ENCODE measurements around the gene RTP5. TPM values are rescaled to one million over a fixed set of nuclear protein-coding genes. Genes with fewer than 3 reads are reported as not detected.
"Not testable (repeated sequence)": the region's sequence is repeated elsewhere in the genome, so short reads cannot be mapped to it uniquely, and the experiment has no call there.

Gene RTP5
- total RNA-seq, 3 donors from 2014 or later, result 0.15 TPM; not detected in 2

- DNase-seq (ENCODE audit: low spot score in 2 of 2), result peak in 1 of 2 donors; percentile 10
- Histone ChIP-seq H3K4me3 (no peak overlapping the region), H3K27me3 (no peaks in the 10 kb centered on the region), H3K4me1 (no peaks in the 10 kb centered on the region), H3K9me3 (no peaks in the 10 kb centered on the region), H3K27ac (no peak overlapping the region), H3K36me3 (no peaks in the 10 kb centered on the region)
- no peak for TF ChIP-seq CTCF (IDR thresholded peaks at IDR 0.05)
- TF ChIP-seq POLR2AphosphoS5 (IDR thresholded peaks at IDR 0.05), result no peak
- no peak for TF ChIP-seq POLR2A (IDR thresholded peaks at IDR 0.05)
- intact Hi-C loops (cut with DNase I; ENCODE audit: low total_unique reads), result no loop called here
These were observed 37.5 kb downstream of the RTP5 start for GRCh38 chr2:241906826-241907570.

- H3K4me3 ChIP-seq; intact Hi-C loops (cut with DNase I; ENCODE audit: low total_unique reads); H3K4me1 ChIP-seq; H3K27ac ChIP-seq; H3K27me3 ChIP-seq; H3K36me3 ChIP-seq; H3K9me3 ChIP-seq: not testable (repeated sequence)
- DNase-seq (ENCODE audit: low spot score in 2 of 2), result peak in 1 of 2 donors; percentile 28
These were observed 38.3 kb downstream of the RTP5 start for GRCh38 chr2:241907831-241908230.

GRCh38 chr2:241908686-241909420, 39.3 kb downstream of the RTP5 start:
- no peaks in the 10 kb centered on the region for H3K36me3 ChIP-seq
- TF ChIP-seq CTCF (IDR thresholded peaks at IDR 0.05) (no peak), POLR2A (IDR thresholded peaks at IDR 0.05) (no peak), POLR2AphosphoS5 (IDR thresholded peaks at IDR 0.05) (no peak)
- peak in 1 of 2 donors; percentile 24 for DNase-seq (ENCODE audit: low spot score in 2 of 2)
- H3K4me1 ChIP-seq, result no peaks in the 10 kb centered on the region
- peaks cover 0 to 11% of the 10 kb centered on the region in 2 donors for H3K9me3 ChIP-seq
- H3K27me3 ChIP-seq, result no peaks in the 10 kb centered on the region
- no peak overlapping the region for H3K4me3 ChIP-seq
- H3K27ac ChIP-seq, result no peak overlapping the region
- intact Hi-C loops (cut with DNase I; ENCODE audit: low total_unique reads), result no loop called here

- no peak overlapping the region for H3K27ac ChIP-seq
- TF ChIP-seq CTCF (IDR thresholded peaks at IDR 0.05), result no peak
- TF ChIP-seq POLR2A (IDR thresholded peaks at IDR 0.05), result no peak
- H3K9me3 ChIP-seq, result peaks cover 0 to 11% of the 10 kb centered on the region in 2 donors
- intact Hi-C loops (cut with DNase I; ENCODE audit: low total_unique reads), result no loop called here
- DNase-seq (ENCODE audit: low spot score in 2 of 2), result peak in 1 of 2 donors; percentile 27
- no peaks in the 10 kb centered on the region for H3K4me1 ChIP-seq
- H3K27me3 ChIP-seq, result no peaks in the 10 kb centered on the region
- H3K4me3 ChIP-seq, result no peak overlapping the region
- no peaks in the 10 kb centered on the region for H3K36me3 ChIP-seq
These were observed 40.2 kb downstream of the RTP5 start for GRCh38 chr2:241909769-241910168.

GRCh38 chr2:241910604-241911520, 41.3 kb downstream of the RTP5 start:
- DNase-seq (ENCODE audit: low spot score in 2 of 2), result peak in 1 of 2 donors; percentile 30
- no peaks in the 10 kb centered on the region for H3K27me3 ChIP-seq
- intact Hi-C loops (cut with DNase I; ENCODE audit: low total_unique reads), result no loop called here
- no peak overlapping the region for H3K4me3 ChIP-seq
- no peak overlapping the region for H3K27ac ChIP-seq
- H3K36me3 ChIP-seq, result no peaks in the 10 kb centered on the region
- TF ChIP-seq POLR2AphosphoS5 (IDR thresholded peaks at IDR 0.05), result no peak
- no peak for TF ChIP-seq POLR2A (IDR thresholded peaks at IDR 0.05)
- TF ChIP-seq CTCF (IDR thresholded peaks at IDR 0.05), result no peak
- H3K9me3 ChIP-seq, result peaks cover 0 to 11% of the 10 kb centered on the region in 2 donors
- no peaks in the 10 kb centered on the region for H3K4me1 ChIP-seq

All from breast epithelium (tissue), 4 donors.